Activated CD8-positive, alpha-beta memory T cell treated with anti-CD3 and anti-CD28 coated beads for 4 hours (primary cell): Measurements from ENCODE around the gene LHFPL2.
"Not testable (repeated sequence)": the region's sequence is repeated elsewhere in the genome, so short reads cannot be mapped to it uniquely, and the experiment has no call there.

Experiments used
- DNase-seq, 2 donors: peaks; one replicate each; pipeline ENCODE4 v3.0.0-alpha.2; 2020; ENCODE audit warnings: low read depth in 2 of 2

The LHFPL2 gene

DNA sequence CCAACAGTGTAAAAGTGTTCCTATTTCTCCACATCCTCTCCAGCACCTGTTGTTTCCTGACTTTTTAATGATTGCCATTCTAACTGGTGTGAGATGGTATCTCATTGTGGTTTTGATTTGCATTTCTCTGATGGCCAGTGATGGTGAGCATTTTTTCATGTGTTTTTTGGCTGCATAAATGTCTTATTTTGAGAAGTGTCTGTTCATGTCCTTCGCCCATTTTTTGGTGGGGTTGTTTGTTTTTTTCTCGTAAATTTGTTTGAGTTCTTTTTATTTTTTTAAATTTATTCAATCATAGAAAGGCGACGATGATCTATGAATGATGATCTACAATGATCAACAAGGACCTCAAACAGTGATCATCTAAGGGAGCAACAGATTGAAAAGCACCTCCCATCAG, 28.5 kb downstream of the LHFPL2 start:
- DNase-seq: not testable (repeated sequence)

- DNase-seq: no peak
Observed at GRCh38 chr5:78618303-78618702, 30.3 kb downstream of the LHFPL2 start.

GRCh38 chr5:78615697-78616096, 32.9 kb downstream of the LHFPL2 start:
- DNase-seq: no peak

DNA sequence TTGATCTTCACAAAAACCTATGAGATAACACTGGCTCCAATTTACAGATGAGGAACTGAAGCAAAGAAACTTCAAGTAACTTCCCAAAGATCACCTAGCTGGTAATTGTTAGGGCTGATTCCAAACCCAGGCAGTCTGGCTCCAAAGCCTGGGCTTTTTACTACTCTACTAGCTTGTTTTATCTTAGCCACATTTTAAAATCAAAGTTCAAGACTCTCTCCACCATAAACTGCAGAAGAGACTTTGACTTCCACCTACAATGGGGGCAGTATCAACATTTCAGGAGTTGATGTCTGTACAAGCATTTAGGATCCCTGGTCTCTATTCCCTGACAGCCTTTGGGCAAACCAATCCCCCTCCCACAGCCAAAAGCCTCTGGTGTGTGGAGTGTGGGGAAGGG, 33.8 kb downstream of the LHFPL2 start:
- no peak for DNase-seq

DNA sequence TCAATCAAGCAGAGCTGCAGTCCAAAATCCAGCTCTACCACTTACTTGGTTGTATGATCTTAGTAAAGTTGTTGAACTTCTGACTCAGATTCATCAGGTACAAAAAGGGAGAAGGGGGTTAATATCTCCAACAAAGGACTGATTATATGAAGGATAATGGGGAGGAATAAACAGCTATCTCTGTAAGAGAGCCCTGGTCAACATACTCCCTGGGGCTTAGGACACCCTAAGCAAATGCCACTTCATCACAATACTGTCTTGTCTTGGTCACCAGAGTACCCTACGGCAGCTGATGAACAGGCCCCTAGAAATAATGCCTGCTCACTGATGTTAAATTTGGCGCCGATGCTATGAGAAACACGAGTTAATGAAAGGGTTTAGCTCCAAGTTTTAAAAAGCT, 34.8 kb downstream of the LHFPL2 start:
- DNase-seq: no peak

DNA sequence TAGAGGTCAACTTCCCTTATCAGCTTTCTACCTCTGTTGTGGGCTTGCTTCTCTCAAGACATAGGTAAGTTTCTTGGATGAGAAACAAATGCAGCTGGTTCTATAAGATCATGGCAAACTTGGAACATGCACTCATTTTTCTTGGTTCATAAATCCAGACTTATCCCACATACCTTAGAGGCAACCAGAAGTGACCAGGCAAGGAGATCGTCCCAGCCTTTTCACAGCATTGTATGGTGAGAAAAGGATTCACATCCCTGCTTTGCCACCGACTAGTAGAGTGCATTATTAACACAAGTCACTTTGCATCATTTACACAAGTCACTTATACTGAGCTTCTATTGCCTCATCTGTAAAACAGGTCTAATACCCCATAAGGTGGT, 35.4 kb downstream of the LHFPL2 start:
- no peak for DNase-seq

DNA sequence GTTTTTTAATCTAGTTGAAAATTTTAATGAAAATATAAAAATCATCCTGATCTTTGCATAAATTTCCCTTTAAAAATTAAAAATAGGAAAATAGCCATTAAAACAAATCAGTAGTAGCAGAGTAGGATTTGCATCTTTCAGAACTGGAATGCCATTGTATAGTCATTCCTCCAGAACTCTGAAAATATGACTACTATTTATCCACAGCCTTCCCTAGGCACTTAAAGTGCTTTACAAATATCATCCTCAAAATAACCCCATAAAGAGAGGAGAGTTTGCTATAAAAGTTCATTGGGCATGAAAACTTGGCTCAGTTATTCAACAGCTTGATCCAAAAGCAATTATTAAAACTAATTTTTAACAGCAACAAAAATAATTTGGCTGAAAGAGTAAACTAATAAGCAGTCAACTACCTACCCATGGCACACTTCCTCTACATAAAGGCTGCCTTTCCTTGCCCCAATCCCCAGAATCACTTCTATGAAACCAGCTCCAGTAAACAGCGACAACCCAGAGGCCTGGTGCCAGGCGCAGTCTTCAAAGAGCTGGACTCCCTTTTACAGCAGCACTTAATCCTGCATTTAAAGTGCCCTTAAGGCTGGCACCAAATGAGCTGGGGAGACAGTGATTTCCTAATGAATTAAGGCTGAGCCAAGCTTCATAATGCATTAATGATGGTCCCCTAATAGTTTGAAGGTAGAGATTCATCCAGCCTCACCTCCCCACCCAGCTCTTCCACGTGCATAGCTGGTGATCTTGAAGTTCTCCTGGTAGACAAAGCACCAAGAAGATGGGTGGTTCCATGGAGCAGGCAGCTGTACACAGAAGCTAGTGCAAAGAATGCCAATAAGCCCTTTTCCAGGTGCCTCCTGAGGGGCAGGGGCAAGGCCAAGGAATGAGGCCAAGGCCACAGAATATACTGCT, 36.1 kb downstream of the LHFPL2 start:
- no peak for DNase-seq

DNA sequence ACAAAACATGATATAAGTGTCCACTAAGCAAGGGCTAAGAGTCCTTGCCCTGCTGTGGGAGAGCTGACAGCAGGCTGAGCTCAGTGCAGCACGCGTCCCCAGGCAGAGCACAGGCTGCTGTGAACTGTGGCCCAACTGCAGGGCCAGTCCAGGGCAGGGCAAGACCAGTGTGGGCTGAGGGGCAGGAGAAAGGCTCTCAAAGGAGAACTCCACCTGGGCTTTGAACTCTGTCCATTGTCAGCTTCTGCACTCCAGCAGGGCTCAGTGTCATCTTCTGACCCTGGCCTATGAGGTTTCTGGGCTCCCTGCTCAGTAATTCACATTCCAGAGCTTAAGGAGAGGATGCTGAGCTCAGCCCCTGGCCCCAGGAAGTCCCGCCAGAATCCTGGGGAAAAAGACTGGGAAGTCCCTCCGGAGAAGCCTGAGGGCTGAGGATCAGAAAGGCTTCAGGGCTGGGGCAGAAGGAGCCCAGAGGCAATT, 37.4 kb downstream of the LHFPL2 start:
- no peak for DNase-seq

GRCh38 chr5:78610636-78611035, 37.9 kb downstream of the LHFPL2 start:
- no peak for DNase-seq

DNA sequence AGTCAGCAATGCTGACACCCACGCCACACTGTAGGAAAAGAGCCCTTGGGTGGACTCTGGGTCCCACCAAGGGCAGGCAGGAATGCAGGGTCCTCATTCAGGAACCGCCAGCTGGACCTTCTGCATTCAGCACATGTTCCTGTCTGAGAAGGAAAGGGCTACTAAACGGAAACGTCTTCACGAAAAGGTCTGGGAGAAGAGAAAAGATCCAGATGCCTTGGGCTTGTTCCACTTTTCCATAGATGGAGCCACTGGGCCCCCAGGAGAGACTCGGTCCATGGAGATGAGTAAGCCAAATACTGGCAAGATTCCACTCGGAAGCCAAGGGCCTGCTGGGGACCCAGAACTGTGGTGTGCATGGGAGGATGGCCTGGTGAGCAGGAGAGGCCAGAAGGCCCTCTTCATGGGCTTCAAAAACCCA, 38.4 kb downstream of the LHFPL2 start:
- DNase-seq: no peak

- DNase-seq: no peak
Observed at GRCh38 chr5:78607864-78608263, 40.7 kb downstream of the LHFPL2 start.

DNA sequence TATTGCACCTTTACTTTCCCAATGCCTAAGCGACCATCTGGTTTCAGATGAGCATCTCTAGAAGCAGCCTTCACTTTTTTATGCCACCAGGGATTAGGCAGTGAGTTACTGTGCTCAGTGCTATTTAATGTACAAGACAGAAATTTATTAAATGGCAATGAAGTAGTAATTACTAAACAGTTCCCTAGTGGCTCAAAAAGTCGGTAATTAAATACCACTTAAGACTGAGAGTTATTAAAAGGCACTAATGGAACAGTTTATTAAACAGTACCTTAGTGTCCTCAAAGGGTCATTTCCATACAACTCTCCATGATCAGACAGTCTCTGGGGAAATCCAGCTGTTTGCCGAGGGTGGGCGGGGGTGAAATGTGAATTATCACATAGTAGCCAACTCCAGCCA, 42.3 kb downstream of the LHFPL2 start:
- DNase-seq: no peak

DNA sequence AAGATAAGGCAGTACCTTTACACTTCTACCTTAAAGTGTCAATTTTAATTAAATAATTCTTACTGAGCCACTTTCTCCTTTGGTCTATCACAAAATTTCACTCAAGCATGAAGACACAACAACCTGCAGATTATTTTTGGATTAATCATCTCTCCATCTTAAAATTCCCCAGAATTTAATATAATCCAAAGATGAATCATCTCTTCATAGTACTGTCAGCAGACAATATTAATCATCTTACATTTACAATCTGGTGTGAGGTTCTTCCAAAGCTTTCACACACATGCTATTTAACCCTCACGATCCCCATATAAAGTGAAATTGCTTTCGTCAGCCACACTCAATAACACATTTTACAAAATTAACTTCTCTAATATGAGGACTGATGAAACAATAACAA, 43.0 kb downstream of the LHFPL2 start:
- no peak for DNase-seq

GRCh38 chr5:78604689-78605285, 43.8 kb downstream of the LHFPL2 start:
- DNase-seq: no peak

DNA sequence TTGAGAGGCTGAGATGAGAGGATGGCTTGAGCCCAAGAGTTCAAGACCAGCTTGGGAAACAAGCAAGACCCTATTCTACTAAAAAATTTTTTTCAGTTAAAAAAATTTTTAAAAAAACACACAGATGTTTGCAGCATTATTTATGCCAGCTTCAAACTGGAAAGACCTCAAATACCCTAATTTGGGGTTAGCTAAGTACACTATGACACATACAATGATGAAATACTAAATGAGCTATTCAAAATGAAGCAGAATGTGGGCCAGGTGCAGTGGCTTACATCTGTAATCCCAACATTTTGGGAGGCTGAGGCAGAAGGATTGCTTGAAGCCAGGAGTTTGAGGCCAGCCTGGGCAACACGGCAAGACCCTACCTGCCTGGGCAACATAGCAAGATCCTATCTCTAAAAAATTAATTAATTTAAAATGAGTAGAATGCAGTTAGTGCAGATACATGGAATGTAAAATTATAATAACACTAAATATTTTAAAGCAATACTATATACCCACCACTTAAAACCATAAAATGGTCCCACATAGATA, 44.9 kb downstream of the LHFPL2 start:
- DNase-seq: no peak

DNA sequence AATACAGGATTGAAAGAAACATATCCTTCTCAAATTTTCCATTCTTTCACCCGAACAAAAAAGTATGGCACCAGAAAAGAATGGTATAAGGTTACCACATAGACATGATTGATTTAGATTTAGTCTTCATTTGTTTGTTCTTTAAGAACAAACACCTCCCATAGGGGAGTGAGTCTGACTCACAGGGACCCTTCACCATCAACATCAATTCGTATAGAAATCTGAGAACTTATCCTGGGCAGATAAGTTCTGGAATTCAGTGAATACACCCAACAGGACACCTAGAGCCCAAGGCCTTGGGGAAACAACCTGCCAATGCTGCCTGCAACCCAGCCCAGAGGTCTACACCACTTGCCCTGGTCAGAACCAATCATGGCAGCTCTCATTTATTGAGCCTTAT, 46.2 kb downstream of the LHFPL2 start:
- no peak for DNase-seq

- no peak for DNase-seq
Observed at GRCh38 chr5:78601559-78602314, 46.8 kb downstream of the LHFPL2 start.

- DNase-seq: no peak
Observed at GRCh38 chr5:78600687-78601414, 47.7 kb downstream of the LHFPL2 start.

DNA sequence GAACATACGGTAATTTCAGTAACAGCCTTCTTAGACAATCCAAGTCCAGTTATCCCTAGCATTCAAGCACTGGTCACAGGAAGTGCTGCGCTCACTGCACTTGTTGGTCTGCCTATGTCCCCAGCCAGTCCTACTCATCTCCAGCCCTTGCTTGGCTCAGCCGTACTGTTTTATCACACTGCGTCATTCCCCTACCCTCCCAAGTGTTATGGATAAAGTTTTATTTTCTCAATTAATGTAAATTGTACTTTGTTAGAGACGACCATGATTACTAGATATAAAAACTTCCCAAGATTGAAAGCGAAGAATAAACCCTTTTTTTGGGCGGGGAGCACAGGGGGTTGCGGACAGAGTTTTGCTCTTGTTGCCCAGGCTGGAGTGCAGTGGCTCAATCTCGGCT, 49.6 kb downstream of the LHFPL2 start:
- no peak for DNase-seq

DNA sequence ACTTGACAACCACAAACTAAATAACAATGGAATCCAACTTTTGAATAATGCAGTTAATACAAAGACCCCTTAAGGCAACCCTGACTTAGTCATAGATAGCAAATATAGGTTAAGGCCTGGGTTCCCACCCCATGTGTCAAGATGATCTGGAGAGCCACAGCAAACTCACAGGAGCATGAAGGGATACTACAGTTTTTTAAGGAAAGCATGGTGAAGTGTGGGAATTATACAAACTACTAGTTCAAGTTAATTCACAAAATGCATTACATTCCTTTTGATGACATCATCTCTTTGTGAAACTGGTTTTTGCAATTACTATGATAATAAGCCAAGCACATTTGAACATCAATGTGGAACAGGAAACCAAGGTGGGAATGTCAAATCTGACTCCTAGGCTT, 50.6 kb downstream of the LHFPL2 start:
- DNase-seq: no peak
